ENCODE results near the gene KCNJ16. TPM values are rescaled to one million over a fixed set of nuclear protein-coding genes. Genes with fewer than 3 reads are reported as not detected.

Gene KCNJ16
- total RNA-seq, 1 donor from 2014 or later, result 0.12 TPM

DNA sequence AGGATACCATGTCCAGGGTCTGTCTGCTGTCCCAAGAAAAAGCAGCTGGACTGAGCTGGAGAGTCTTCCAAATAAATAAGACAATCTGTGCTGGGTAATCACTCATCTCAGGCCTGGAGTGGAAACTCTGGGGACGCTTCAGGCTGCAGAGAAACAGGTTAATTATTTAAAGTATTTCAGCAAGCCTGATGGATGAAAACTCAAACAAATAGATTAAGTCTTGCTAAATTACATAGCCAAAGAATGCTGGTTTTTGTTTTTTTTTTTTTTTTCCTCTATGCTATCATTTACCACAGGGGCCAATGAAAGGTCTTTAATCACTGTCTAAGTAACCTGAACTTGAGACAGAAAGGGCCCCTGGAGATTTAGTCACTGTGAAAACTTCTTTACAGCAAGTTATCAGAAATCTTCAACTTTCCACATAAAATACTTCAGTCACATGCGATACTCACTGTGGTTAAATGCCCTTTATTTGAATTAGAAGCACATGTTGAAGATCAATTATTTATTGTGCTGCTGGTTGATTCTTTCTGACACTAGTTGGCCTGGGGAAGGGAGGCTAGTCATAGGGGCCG, 63.4 kb downstream of the KCNJ16 start:
- no peak for DNase-seq (ENCODE audit: low read depth, low spot score)
- peaks cover 21% of the 10 kb centered on the region for H3K4me1 Mint-ChIP-seq
- H3K27me3 Mint-ChIP-seq (ENCODE audit: low read depth), result no peaks in the 10 kb centered on the region
- H3K27ac Mint-ChIP-seq (ENCODE audit: unreplicated experiment), result no peak overlapping the region
- TF ChIP-seq CTCF (conservative IDR thresholded peaks at IDR 0.05), result no peak
- no peak overlapping the region for H3K4me3 Mint-ChIP-seq
- no peaks in the 10 kb centered on the region for H3K36me3 Mint-ChIP-seq (ENCODE audit: low read depth)
- no peaks in the 10 kb centered on the region for H3K9me3 Mint-ChIP-seq

DNA sequence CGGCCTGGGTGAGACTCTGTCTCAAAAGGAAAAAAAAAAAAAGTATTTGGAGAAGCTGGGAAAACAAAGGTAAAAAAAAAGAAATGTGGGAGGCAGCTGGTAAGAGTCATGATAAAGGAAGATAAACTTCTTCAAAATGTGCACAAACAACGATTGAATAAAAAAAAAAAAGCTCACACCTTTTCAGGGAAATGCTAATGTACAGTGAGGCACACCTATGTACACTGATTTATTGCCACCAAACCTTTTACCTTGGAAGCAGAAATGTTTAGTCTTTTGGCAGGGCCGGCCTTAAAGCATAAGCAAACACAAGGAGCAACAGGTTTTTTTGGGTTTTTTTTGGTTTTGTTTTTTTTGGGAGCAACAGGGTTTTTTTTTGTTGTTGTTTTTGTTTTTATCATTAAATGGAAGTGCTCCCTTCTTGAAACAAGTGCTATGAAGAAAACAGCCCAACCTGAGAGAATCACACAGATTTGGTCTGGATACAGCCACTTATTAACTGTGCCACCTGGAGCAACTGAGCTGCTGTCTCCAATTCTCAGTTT, 64.5 kb downstream of the KCNJ16 start:
- no peak overlapping the region for H3K4me3 Mint-ChIP-seq
- peaks cover 21% of the 10 kb centered on the region for H3K4me1 Mint-ChIP-seq
- H3K36me3 Mint-ChIP-seq (ENCODE audit: low read depth), result no peaks in the 10 kb centered on the region
- H3K27ac Mint-ChIP-seq (ENCODE audit: unreplicated experiment), result no peak overlapping the region
- no peak for TF ChIP-seq CTCF (conservative IDR thresholded peaks at IDR 0.05)
- H3K9me3 Mint-ChIP-seq, result no peaks in the 10 kb centered on the region
- no peaks in the 10 kb centered on the region for H3K27me3 Mint-ChIP-seq (ENCODE audit: low read depth)
- no peak for DNase-seq (ENCODE audit: low read depth, low spot score)

DNA sequence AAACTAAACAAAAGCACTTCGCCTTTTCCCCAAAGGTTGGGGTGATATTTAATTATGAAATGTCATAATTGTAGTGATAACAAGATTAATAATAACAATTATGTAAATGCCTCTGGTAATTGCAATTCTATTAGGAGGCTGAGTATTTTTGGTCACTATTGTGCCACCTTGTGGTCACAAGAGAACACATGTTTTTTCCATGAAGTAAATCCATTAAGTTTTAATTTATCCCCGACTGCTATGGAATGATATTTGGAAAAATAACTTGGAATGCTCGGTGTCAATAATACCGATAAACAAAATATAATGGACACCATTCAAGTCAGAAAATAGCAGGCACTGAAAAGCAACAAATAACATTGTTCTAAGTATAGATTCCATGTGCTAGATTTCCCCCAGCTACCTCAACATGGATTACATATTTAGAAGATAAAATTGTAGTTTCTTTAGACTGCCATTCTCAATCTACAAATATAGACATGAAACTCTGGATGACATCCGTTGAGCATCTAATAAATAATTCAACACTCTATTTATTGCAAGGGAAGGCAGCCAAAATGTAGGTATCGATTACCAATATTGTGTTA, 69.3 kb downstream of the KCNJ16 start:
- no peak for DNase-seq (ENCODE audit: low read depth, low spot score)
- H3K27me3 Mint-ChIP-seq (ENCODE audit: low read depth), result no peaks in the 10 kb centered on the region
- TF ChIP-seq CTCF (conservative IDR thresholded peaks at IDR 0.05), result peak; percentile 90
- no peaks in the 10 kb centered on the region for H3K36me3 Mint-ChIP-seq (ENCODE audit: low read depth)
- H3K27ac Mint-ChIP-seq (ENCODE audit: unreplicated experiment), result no peak overlapping the region
- H3K4me1 Mint-ChIP-seq, result no peaks in the 10 kb centered on the region
- H3K9me3 Mint-ChIP-seq, result no peaks in the 10 kb centered on the region
- no peak overlapping the region for H3K4me3 Mint-ChIP-seq

DNA sequence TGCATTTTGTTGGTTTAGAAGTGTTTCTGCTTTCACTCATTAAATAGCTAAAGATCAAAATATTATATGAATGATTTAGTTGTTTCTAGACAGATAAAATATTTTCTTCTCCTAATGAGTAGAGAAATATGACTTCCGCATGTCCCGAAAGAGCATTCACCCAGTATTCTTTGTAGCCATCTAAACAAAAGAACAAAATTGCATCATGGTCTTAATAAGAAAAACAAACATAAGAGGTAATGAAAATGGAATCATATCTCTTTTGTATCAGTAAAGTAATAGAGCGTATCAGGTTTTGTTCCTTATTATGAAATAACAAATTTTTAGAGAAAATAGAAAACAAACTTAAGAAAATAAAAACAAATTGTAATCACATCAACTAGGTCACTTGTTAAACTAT, 78.2 kb downstream of the KCNJ16 start:
- Mint-ChIP-seq H3K27ac (ENCODE audit: unreplicated experiment) (no peak overlapping the region), H3K36me3 (ENCODE audit: low read depth) (no peaks in the 10 kb centered on the region), H3K4me3 (no peak overlapping the region), H3K4me1 (peaks cover 4% of the 10 kb centered on the region), H3K27me3 (ENCODE audit: low read depth) (no peaks in the 10 kb centered on the region), H3K9me3 (no peaks in the 10 kb centered on the region)
- no peak for DNase-seq (ENCODE audit: low read depth, low spot score)
- TF ChIP-seq CTCF (conservative IDR thresholded peaks at IDR 0.05), result no peak

DNA sequence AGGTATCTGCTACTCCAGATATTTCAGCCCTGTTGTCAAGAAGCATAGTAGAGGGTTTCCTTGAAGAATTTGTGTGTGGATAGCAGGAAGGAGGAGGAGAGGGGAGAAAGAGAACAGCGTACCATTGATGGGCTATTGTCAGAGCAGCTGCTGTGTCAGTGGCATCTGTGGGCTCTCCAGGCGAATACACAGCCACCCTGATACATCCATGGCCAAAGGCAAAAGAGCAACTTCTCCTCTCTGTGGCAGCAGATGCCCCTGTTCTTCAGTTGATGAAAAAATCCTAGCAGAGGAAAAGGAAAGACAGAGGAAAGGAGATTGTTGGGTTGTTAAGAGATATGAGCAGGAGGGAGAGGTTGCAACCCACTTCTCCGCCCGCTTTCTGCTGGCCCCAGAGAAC, 82.1 kb downstream of the KCNJ16 start:
- no peak for TF ChIP-seq CTCF (conservative IDR thresholded peaks at IDR 0.05)
- no peak overlapping the region for H3K27ac Mint-ChIP-seq (ENCODE audit: unreplicated experiment)
- no peaks in the 10 kb centered on the region for H3K9me3 Mint-ChIP-seq
- no peak for DNase-seq (ENCODE audit: low read depth, low spot score)
- no peaks in the 10 kb centered on the region for H3K27me3 Mint-ChIP-seq (ENCODE audit: low read depth)
- no peak overlapping the region for H3K4me3 Mint-ChIP-seq
- no peaks in the 10 kb centered on the region for H3K36me3 Mint-ChIP-seq (ENCODE audit: low read depth)
- peaks cover 4% of the 10 kb centered on the region for H3K4me1 Mint-ChIP-seq

All from neural crest cell (in vitro differentiated cells).